Esophagus muscularis mucosa (tissue), 4 donors: ENCODE results near the gene SAMD14.

ENCODE experiments used
- EP300 ChIP-seq: sonication (generic); formaldehyde crosslinking; IDR thresholded peaks from one replicate; pipeline ENCODE4 v1.6.1; 2017; ENCODE audit warnings: antibody characterized with exemption
- POLR2A ChIP-seq: fragments of 450-650 bp; IDR thresholded peaks from one replicate; pipeline ENCODE4 v1.6.1; 2017; ENCODE audit warnings: antibody characterized with exemption, moderate library complexity, mild to moderate bottlenecking, low read depth
- POLR2AphosphoS5 ChIP-seq, 2 donors: sonication (generic); formaldehyde crosslinking; IDR thresholded peaks; one replicate each; pipeline ENCODE4 v1.6.1; 2017; ENCODE audit warnings: antibody characterized with exemption in 2 of 2
- TF ChIP-seq, protein P1 (sequence below), 3 experiments: fragments of 200-600 bp in 2 of 3; fragments of 450-650 bp in 1 of 3; sonication (generic) in 2 of 3; IDR thresholded peaks; one replicate each; pipeline ENCODE4 v1.5.1; 2017 to 2019; ENCODE audit warnings: antibody characterized with exemption in 3 of 3, mild to moderate bottlenecking in 2 of 3, moderate library complexity in 1 of 3

DNA sequence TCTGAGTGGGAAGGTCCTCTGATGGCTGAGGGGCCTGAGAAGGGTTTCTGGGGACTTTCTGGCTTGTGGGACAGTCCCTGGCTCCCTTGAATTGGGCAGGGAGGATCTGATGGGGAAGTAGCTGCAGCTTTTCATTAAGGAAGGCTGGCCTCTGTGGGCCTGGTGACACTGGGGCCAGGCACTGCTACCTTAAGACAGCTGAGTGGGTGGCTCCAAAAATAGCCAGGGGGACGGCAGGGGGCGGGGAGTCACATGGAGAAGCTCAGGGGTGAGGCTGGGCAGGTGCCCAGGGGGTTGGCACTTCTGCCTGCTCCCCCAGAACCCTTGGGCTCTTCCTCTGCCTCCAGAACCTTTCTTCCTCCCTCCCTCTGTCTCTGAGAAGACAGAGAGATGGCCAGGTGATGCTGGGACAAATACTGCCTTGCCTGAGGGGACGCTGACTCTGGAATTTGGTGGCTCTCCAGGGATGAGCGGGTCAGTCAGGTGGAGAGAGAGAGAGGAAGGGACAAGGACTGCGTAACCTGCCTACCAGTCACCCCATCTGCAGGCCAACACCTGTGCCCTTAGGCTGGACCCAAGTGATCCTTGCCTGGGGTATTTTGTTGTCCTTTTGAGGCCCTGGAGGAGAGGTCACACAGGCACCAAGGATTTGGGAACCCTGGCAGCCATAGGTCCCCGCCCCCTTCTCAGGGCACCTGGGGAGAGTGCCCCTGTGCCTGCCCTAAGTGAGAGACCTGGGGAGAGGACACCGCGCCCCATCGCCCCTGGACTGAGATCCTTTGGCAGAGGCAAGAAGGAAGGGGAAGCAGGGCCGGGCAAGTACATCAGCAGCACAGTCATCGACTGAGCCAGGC, 34.1 kb upstream of the SAMD14 start:
- TF ChIP-seq, protein P1, sequence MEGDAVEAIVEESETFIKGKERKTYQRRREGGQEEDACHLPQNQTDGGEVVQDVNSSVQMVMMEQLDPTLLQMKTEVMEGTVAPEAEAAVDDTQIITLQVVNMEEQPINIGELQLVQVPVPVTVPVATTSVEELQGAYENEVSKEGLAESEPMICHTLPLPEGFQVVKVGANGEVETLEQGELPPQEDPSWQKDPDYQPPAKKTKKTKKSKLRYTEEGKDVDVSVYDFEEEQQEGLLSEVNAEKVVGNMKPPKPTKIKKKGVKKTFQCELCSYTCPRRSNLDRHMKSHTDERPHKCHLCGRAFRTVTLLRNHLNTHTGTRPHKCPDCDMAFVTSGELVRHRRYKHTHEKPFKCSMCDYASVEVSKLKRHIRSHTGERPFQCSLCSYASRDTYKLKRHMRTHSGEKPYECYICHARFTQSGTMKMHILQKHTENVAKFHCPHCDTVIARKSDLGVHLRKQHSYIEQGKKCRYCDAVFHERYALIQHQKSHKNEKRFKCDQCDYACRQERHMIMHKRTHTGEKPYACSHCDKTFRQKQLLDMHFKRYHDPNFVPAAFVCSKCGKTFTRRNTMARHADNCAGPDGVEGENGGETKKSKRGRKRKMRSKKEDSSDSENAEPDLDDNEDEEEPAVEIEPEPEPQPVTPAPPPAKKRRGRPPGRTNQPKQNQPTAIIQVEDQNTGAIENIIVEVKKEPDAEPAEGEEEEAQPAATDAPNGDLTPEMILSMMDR (IDR thresholded peaks at IDR 0.05), result no peak
- TF ChIP-seq POLR2A (no peak), POLR2AphosphoS5 (IDR thresholded peaks at IDR 0.05) (no peak), EP300 (no peak)
